ENCODE measurements around the gene SSBP2.

Gene SSBP2

GRCh38 chr5:81657386-81657785 lies 93.5 kb downstream of the SSBP2 start:
- no peak overlapping the region for H3K4me3 ChIP-seq (ENCODE audit: low read length)
- DNase-seq (ENCODE audit: low read depth), result no peak
- TF ChIP-seq, protein P1, sequence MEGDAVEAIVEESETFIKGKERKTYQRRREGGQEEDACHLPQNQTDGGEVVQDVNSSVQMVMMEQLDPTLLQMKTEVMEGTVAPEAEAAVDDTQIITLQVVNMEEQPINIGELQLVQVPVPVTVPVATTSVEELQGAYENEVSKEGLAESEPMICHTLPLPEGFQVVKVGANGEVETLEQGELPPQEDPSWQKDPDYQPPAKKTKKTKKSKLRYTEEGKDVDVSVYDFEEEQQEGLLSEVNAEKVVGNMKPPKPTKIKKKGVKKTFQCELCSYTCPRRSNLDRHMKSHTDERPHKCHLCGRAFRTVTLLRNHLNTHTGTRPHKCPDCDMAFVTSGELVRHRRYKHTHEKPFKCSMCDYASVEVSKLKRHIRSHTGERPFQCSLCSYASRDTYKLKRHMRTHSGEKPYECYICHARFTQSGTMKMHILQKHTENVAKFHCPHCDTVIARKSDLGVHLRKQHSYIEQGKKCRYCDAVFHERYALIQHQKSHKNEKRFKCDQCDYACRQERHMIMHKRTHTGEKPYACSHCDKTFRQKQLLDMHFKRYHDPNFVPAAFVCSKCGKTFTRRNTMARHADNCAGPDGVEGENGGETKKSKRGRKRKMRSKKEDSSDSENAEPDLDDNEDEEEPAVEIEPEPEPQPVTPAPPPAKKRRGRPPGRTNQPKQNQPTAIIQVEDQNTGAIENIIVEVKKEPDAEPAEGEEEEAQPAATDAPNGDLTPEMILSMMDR (conservative IDR thresholded peaks at IDR 0.05; ENCODE audit: low read length), result no peak

DNA sequence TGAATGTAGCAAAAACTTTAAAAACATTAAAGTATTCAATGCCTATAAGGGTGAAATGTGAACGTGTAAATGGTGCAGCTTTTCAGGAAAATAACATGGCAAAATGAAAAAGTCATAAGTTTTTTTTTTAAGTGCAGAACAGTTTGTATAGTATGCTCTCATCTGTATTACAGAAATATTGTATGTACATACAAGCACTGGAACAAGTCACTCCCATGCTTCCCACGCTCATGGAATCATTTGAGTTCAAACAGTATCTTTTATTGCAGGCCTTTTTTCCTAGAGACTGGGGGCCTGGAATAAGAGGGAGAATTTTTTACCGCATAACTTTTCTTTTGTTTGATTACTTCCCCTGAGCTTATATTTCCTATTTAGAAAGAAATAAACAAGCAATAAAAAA lies 94.1 kb downstream of the SSBP2 start:
- H3K4me3 ChIP-seq (ENCODE audit: low read length), result no peak overlapping the region
- DNase-seq (ENCODE audit: low read depth), result no peak
- TF ChIP-seq, protein P1 (conservative IDR thresholded peaks at IDR 0.05; ENCODE audit: low read length), result no peak

GRCh38 chr5:81650987-81651386 lies 99.9 kb downstream of the SSBP2 start:
- no peak for DNase-seq (ENCODE audit: low read depth)
- TF ChIP-seq, protein P1 (conservative IDR thresholded peaks at IDR 0.05; ENCODE audit: low read length), result no peak

DNA sequence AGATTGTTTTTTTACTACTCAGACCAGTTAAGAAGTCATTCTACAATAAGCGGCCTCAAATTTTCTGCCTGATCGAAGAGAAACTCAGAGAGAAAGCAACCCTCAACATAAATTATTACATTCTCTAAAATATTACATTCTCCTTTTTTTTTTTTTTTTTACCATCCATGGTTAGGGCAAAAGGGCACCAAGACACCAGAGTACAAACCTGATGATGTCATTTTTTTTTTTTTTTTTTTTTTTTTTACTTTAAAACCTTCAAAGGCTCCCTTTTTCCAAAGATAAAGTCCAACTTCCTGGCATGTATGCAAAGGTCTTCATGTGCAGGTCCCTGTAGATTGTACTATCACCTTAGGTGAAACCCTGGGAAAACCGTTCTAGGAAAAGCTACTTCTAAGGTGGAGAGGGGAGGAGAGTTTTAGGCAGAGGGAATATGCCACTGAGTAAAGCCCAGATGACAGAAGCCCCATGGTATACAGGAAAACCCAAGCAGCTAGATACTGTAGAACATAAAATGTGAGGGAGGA lies 104.4 kb downstream of the SSBP2 start:
- H3K4me3 ChIP-seq (ENCODE audit: low read length), result no peak overlapping the region
- TF ChIP-seq, protein P1 (conservative IDR thresholded peaks at IDR 0.05; ENCODE audit: low read length), result no peak
- no peak for DNase-seq (ENCODE audit: low read depth)

More at GRCh38 chr5:81650987-81651386, 99.9 kb downstream of the SSBP2 start:
- H3K4me3 ChIP-seq (ENCODE audit: low read length), result no peak overlapping the region

GRCh38 chr5:81642210-81642609 lies 108.7 kb downstream of the SSBP2 start:
- TF ChIP-seq, protein P1 (conservative IDR thresholded peaks at IDR 0.05; ENCODE audit: low read length), result no peak
- DNase-seq (ENCODE audit: low read depth), result no peak
- H3K4me3 ChIP-seq (ENCODE audit: low read length), result no peak overlapping the region

- DNase-seq (ENCODE audit: low read depth), result peak; percentile 55
- TF ChIP-seq, protein P1 (conservative IDR thresholded peaks at IDR 0.05; ENCODE audit: low read length), result no peak
Measured at GRCh38 chr5:81639556-81639955, 111.3 kb downstream of the SSBP2 start.

DNA sequence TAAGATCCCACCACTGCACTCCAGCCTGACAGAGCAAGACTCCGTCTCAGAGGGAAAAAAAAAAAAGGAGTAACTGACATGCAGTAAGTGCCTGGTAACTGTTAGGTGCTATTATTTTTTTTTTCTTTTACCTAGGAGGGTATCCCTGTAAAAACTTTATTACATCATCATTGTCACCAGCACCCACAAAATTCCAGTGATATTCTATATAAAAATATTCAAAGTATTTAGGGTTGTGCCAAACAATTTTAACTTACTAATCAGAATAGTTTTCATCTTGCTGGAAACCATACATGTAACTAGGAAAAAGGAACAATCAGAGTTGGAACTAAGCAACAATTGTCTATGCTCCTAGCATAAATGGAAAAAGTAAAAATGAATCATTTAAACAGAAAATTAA lies 112.4 kb downstream of the SSBP2 start:
- DNase-seq (ENCODE audit: low read depth), result peak; percentile 51
- TF ChIP-seq, protein P1 (conservative IDR thresholded peaks at IDR 0.05; ENCODE audit: low read length), result no peak
- H3K4me3 ChIP-seq (ENCODE audit: low read length), result no peak overlapping the region

More at GRCh38 chr5:81639556-81639955, 111.3 kb downstream of the SSBP2 start:
- no peak overlapping the region for H3K4me3 ChIP-seq (ENCODE audit: low read length)
